Vagina (tissue), 2 donors: ENCODE results near the gene CLRN2. TPM values are rescaled to one million over a fixed set of nuclear protein-coding genes. Genes with fewer than 3 reads are reported as not detected.

Experiments
- DNase-seq, 2 donors: peaks; one replicate each; pipeline ENCODE4 v3.0.0-alpha.2; 2017; ENCODE audit errors: extremely low spot score in 2 of 2
- H3K27ac ChIP-seq: fragments of 200-600 bp; sonication (generic); one replicate; pipeline ENCODE4 v1.5.1; 2019
- H3K27me3 ChIP-seq: fragments of 200-600 bp; sonication (generic); one replicate; pipeline ENCODE4 v1.5.1; 2019
- H3K36me3 ChIP-seq, 2 donors: fragments of 200-600 bp; sonication (generic); one replicate each; pipeline ENCODE4 v1.5.1; 2017 to 2019
- H3K4me1 ChIP-seq: fragments of 200-600 bp; sonication (generic); one replicate; pipeline ENCODE4 v1.5.1; 2019
- H3K4me3 ChIP-seq, 2 donors: fragments of 200-600 bp; sonication (generic); 1 replicate in 1 of 2; 2 replicates in 1 of 2; pipeline ENCODE4 v1.5.1; 2016 to 2019
- H3K9me3 ChIP-seq: fragments of 200-600 bp; sonication (generic); one replicate; pipeline ENCODE4 v1.5.1; 2019
- POLR2A ChIP-seq, 2 donors: fragments of 450-650 bp; IDR thresholded peaks; one replicate each; pipeline ENCODE4 v1.6.1; 2017; ENCODE audit warnings: antibody characterized with exemption in 2 of 2, mild to moderate bottlenecking in 2 of 2, moderate library complexity in 2 of 2
- POLR2AphosphoS5 ChIP-seq, 2 donors: sonication (generic); formaldehyde crosslinking; IDR thresholded peaks; one replicate each; pipeline ENCODE4 v1.9.0; 2017; ENCODE audit warnings: antibody characterized with exemption in 2 of 2, mild to moderate bottlenecking in 2 of 2, low read depth in 1 of 2; ENCODE audit not compliant: insufficient read depth in 1 of 2
- intact Hi-C: fragments of 100-400 bp; cut with DNase I; formaldehyde crosslinking; loops from one replicate; pipeline ENCODE4 v1.15.1; 2023
- total RNA-seq: library from RNA; depleted of rRNA; stranded (reverse); fragments of >200 nt; gene quantifications from one replicate; pipeline ENCODE4 v1.2.3, GENCODE V29; 2016
- TF ChIP-seq, protein P1 (sequence below), 3 experiments: fragments of 450-650 bp in 2 of 3; fragments of 200-600 bp in 1 of 3; sonication (generic) in 1 of 3; IDR thresholded peaks; one replicate each; pipeline ENCODE4 v1.5.1; 2017 to 2019; ENCODE audit warnings: antibody characterized with exemption in 3 of 3, mild to moderate bottlenecking in 2 of 3, moderate library complexity in 2 of 3

Gene CLRN2
- total RNA-seq, 1 donor from 2014 or later = not detected

DNA sequence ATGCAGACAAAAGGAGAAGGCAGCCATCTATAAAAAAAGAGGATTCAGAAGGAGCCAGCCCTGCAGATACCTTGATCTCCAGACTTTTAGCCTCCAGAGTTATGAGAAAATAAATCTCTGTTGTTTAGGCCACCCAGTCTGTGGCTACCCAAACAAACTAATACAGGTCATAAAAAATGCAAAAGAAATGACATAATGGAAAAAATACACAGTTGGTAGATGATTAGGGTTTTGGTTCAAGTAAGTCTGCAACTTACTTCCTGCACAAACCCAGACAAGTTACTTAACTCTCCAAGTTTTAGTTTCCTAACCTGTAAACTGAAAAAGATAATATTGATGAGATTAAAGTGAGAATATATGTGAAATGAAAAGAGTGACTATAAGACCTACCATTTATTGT is 14.4 kb upstream of the CLRN2 start:
- H3K4me3 ChIP-seq = no peak overlapping the region
- TF ChIP-seq POLR2AphosphoS5 (IDR thresholded peaks at IDR 0.05; ENCODE audit: insufficient read depth in 1 of 2, low read depth in 1 of 2) (no peak), POLR2A (IDR thresholded peaks at IDR 0.05) (no peak)
- TF ChIP-seq, protein P1, sequence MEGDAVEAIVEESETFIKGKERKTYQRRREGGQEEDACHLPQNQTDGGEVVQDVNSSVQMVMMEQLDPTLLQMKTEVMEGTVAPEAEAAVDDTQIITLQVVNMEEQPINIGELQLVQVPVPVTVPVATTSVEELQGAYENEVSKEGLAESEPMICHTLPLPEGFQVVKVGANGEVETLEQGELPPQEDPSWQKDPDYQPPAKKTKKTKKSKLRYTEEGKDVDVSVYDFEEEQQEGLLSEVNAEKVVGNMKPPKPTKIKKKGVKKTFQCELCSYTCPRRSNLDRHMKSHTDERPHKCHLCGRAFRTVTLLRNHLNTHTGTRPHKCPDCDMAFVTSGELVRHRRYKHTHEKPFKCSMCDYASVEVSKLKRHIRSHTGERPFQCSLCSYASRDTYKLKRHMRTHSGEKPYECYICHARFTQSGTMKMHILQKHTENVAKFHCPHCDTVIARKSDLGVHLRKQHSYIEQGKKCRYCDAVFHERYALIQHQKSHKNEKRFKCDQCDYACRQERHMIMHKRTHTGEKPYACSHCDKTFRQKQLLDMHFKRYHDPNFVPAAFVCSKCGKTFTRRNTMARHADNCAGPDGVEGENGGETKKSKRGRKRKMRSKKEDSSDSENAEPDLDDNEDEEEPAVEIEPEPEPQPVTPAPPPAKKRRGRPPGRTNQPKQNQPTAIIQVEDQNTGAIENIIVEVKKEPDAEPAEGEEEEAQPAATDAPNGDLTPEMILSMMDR (IDR thresholded peaks at IDR 0.05) = no peak
- H3K36me3 ChIP-seq = peaks cover 6 to 27% of the 10 kb centered on the region in 2 donors
- DNase-seq = no peak
- H3K9me3 ChIP-seq = no peaks in the 10 kb centered on the region
- H3K4me1 ChIP-seq = no peaks in the 10 kb centered on the region
- no peak overlapping the region for H3K27ac ChIP-seq
- intact Hi-C loops = no loop called here
- H3K27me3 ChIP-seq = no peaks in the 10 kb centered on the region

GRCh38 chr4:17502756-17503155 is 12.2 kb upstream of the CLRN2 start:
- no peaks in the 10 kb centered on the region for H3K27me3 ChIP-seq
- intact Hi-C loops = no loop called here
- no peak for TF ChIP-seq POLR2A (IDR thresholded peaks at IDR 0.05)
- TF ChIP-seq, protein P1 (IDR thresholded peaks at IDR 0.05) = no peak
- TF ChIP-seq POLR2AphosphoS5 (IDR thresholded peaks at IDR 0.05; ENCODE audit: insufficient read depth in 1 of 2, low read depth in 1 of 2) = no peak
- H3K36me3 ChIP-seq = peaks cover 6 to 27% of the 10 kb centered on the region in 2 donors
- H3K9me3 ChIP-seq = no peaks in the 10 kb centered on the region
- DNase-seq = no peak
- H3K4me3 ChIP-seq = no peak overlapping the region
- no peak overlapping the region for H3K27ac ChIP-seq
- no peaks in the 10 kb centered on the region for H3K4me1 ChIP-seq

DNA sequence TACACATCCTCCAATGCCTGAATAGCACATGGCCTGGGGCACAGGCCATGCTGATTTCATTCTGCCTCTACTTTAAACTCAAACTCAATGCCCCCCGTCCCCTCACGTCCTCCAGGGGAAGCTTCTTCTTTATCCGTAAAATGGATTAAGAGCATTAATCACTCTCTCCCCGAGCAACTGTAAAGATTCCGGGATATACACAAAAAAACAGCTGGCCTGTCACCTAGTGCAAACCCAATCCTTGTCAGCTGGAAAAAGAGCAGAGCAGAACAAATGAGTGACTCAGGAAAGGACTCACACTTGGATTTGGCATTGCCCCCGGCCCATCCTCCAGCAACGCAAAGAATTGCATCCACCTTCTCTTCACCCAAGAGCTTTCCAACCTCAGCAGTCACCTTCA is 10.9 kb upstream of the CLRN2 start:
- Histone ChIP-seq H3K27ac (no peak overlapping the region), H3K9me3 (no peaks in the 10 kb centered on the region), H3K27me3 (no peaks in the 10 kb centered on the region), H3K36me3 (peaks cover 6 to 26% of the 10 kb centered on the region in 2 donors), H3K4me1 (no peaks in the 10 kb centered on the region), H3K4me3 (no peak overlapping the region)
- TF ChIP-seq, protein P1 (IDR thresholded peaks at IDR 0.05) = no peak
- no peak for TF ChIP-seq POLR2A (IDR thresholded peaks at IDR 0.05)
- no peak for TF ChIP-seq POLR2AphosphoS5 (IDR thresholded peaks at IDR 0.05; ENCODE audit: insufficient read depth in 1 of 2, low read depth in 1 of 2)
- intact Hi-C loops = no loop called here
- DNase-seq = no peak

GRCh38 chr4:17510582-17510981 is 4.4 kb upstream of the CLRN2 start:
- H3K4me3 ChIP-seq = peak overlapping the region; percentile 81
- peaks cover 0 to 8% of the 10 kb centered on the region in 2 donors for H3K36me3 ChIP-seq
- TF ChIP-seq, protein P1 (IDR thresholded peaks at IDR 0.05) = no peak
- no peak for TF ChIP-seq POLR2A (IDR thresholded peaks at IDR 0.05)
- intact Hi-C loops = no loop called here
- H3K9me3 ChIP-seq = no peaks in the 10 kb centered on the region
- peaks cover 18% of the 10 kb centered on the region for H3K4me1 ChIP-seq
- no peak overlapping the region for H3K27ac ChIP-seq
- DNase-seq = no peak
- H3K27me3 ChIP-seq = no peaks in the 10 kb centered on the region

DNA sequence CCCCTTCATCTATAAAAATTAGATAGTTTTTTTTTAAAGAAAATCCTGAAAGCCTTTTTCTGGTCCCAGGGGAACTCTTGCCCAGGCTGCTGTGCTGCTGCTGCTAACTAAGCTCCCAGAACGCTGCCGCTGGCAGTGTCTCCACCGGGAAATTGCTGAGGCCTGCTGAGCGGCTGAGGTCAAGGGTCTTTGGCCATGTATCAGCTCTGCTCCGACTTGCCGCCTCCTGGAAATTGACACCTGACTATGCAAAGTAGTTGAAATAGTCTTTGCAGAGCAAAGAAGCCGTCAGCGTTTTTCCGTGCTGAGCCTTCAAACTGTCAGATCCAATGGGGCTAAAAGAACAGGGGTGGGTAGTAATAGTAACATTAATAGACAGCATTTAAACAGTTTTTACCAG is 3.9 kb upstream of the CLRN2 start:
- Histone ChIP-seq H3K9me3 (no peaks in the 10 kb centered on the region), H3K4me1 (peaks cover 18% of the 10 kb centered on the region), H3K4me3 (peak overlapping the region; percentile 81), H3K27me3 (no peaks in the 10 kb centered on the region), H3K27ac (peak overlapping the region; percentile 77), H3K36me3 (peaks cover 0 to 8% of the 10 kb centered on the region in 2 donors)
- DNase-seq = no peak
- TF ChIP-seq, protein P1 (IDR thresholded peaks at IDR 0.05) = no peak
- TF ChIP-seq POLR2AphosphoS5 (IDR thresholded peaks at IDR 0.05; ENCODE audit: insufficient read depth in 1 of 2, low read depth in 1 of 2) (no peak), POLR2A (IDR thresholded peaks at IDR 0.05) (no peak)
- intact Hi-C loops = no loop called here
